ENCODE measurements around the gene STX2. TPM values are rescaled to one million over a fixed set of nuclear protein-coding genes. Genes with fewer than 3 reads are reported as not detected.

Gene STX2
- total and polyA plus RNA-seq, 3 donors from 2014 or later, result 27.3 to 39.5 (median 33.5) TPM

DNA sequence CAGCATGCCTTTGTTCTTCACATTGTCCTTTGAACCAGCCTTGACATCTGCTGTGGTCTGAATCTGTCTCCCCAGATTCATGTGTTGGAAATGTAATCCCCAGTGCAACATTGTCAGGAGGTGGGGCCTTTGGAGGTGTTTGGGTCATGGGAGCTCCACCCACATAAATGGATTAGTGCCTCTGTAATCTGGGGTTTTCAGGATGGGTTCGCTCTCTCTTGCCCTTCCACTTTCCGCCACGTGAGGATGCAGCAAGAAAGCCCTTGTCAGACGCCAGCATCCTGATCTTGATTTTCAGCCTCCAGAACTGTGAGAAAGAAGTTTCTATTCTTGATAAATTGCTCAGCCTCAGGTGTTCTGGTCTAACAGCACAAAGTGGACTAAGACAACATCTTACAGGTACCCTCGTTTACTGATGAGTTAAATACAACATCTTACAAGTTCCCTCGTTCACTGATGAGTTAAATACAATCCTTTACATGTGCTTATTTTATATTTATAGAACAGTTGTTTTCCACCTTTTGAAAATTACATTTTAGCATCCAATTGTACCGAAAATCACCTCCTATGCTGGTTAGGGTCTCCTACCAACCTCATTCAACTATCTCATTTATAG is 68.5 kb downstream of the STX2 start:
- 89 to 91% methylated on average over 7 of the region's 7 CpGs for WGBS, 2 donors

DNA sequence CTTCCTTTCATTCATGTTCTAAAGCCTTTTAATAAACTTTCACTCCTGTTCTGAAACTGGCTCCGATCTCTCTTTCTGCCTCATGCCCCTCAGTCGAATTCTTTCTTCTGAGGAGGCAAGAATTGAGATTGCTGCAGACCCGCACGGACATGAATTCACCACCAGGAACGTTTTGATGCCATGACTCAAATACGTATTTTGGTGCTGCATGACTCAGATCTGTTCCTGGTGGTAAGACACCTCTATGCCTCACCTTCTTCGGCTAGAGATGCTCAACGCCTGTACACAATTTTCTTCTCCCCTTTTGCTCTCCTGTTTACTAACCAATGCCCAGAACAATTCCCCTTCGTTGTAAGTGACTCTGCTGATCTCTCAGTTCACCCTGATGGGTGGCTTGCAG is 70.9 kb downstream of the STX2 start:
- Histone ChIP-seq H3K9me3 (no peaks in the 10 kb centered on the region), H3K27me3 (no peaks in the 10 kb centered on the region), H3K27ac (no peak overlapping the region), H3K4me1 (no peaks in the 10 kb centered on the region), H3K36me3 (ENCODE audit: low read depth, missing control alignments) (no peaks in the 10 kb centered on the region), H3K4me3 (no peak overlapping the region)
- DNase-seq, result no peak
- TF ChIP-seq POLR2A (IDR thresholded peaks at IDR 0.05), result no peak
- TF ChIP-seq, protein P1, sequence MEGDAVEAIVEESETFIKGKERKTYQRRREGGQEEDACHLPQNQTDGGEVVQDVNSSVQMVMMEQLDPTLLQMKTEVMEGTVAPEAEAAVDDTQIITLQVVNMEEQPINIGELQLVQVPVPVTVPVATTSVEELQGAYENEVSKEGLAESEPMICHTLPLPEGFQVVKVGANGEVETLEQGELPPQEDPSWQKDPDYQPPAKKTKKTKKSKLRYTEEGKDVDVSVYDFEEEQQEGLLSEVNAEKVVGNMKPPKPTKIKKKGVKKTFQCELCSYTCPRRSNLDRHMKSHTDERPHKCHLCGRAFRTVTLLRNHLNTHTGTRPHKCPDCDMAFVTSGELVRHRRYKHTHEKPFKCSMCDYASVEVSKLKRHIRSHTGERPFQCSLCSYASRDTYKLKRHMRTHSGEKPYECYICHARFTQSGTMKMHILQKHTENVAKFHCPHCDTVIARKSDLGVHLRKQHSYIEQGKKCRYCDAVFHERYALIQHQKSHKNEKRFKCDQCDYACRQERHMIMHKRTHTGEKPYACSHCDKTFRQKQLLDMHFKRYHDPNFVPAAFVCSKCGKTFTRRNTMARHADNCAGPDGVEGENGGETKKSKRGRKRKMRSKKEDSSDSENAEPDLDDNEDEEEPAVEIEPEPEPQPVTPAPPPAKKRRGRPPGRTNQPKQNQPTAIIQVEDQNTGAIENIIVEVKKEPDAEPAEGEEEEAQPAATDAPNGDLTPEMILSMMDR (IDR thresholded peaks at IDR 0.05), result no peak
- 78 to 87% methylated on average over 9 of the region's 9 CpGs for WGBS, 2 donors
- intact Hi-C loops (cut with DNase I; ENCODE audit: low total_unique reads), result no loop called here

More for the DNA sequence above, 68.5 kb downstream of the STX2 start:
- intact Hi-C loops (cut with DNase I; ENCODE audit: low total_unique reads), result no loop called here
- TF ChIP-seq, protein P1 (IDR thresholded peaks at IDR 0.05), result no peak
- no peak for TF ChIP-seq POLR2A (IDR thresholded peaks at IDR 0.05)
- Histone ChIP-seq H3K9me3 (no peaks in the 10 kb centered on the region), H3K4me1 (no peaks in the 10 kb centered on the region), H3K4me3 (no peak overlapping the region), H3K27ac (no peak overlapping the region), H3K27me3 (no peaks in the 10 kb centered on the region), H3K36me3 (ENCODE audit: low read depth, missing control alignments) (no peaks in the 10 kb centered on the region)
- DNase-seq, result no peak

DNA sequence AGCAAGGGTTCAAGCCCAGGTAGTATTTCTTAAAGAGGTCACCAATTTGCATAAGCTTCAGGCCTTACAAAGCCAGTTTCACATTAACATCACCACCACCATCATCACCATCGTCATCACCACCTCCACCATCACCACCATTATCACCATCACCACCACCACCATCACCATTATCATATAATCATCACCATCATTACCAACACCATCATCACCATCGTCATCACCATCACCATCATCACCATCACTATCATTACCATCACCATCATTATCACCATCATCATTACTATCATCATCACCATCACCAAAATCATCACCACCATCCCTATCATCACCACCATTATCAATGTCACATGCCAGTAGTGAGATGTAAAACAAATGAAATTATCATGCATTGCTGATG is 72.6 kb downstream of the STX2 start:
- WGBS, 2 donors, result 88 to 93% methylated on average over 2 of the region's 2 CpGs
- no peaks in the 10 kb centered on the region for H3K27me3 ChIP-seq
- intact Hi-C loops (cut with DNase I; ENCODE audit: low total_unique reads), result no loop called here
- no peak overlapping the region for H3K27ac ChIP-seq
- no peaks in the 10 kb centered on the region for H3K4me1 ChIP-seq
- no peaks in the 10 kb centered on the region for H3K9me3 ChIP-seq
- no peak overlapping the region for H3K4me3 ChIP-seq
- no peaks in the 10 kb centered on the region for H3K36me3 ChIP-seq (ENCODE audit: low read depth, missing control alignments)
- no peak for DNase-seq
- no peak for TF ChIP-seq POLR2A (IDR thresholded peaks at IDR 0.05)
- TF ChIP-seq, protein P1 (IDR thresholded peaks at IDR 0.05), result no peak

DNA sequence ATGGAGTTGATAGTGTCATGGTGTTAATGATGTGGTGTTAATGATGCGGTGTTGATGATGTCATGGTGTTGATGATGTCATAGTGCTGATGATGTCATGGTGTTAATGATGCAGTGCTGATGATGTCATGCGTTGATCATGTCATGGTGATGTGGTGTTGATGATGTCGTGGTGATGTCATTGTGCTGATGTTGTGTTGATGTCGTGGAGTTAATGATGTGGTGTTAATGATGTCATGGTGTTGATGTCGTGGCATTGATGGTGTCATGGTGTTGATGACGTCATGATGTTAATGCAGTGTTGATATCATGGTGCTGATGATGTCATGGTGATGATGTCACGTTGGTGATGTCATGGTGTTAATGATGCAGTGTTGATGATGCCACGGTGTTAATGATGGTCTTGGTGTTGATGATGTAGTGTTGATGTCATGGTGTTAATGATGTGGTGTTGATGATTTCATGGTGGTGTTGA is 73.8 kb downstream of the STX2 start:
- Histone ChIP-seq H3K36me3 (ENCODE audit: low read depth, missing control alignments) (no peaks in the 10 kb centered on the region), H3K27me3 (no peaks in the 10 kb centered on the region), H3K27ac (no peak overlapping the region), H3K9me3 (no peaks in the 10 kb centered on the region), H3K4me1 (no peaks in the 10 kb centered on the region), H3K4me3 (no peak overlapping the region)
- TF ChIP-seq, protein P1 (IDR thresholded peaks at IDR 0.05), result no peak
- no peak for TF ChIP-seq POLR2A (IDR thresholded peaks at IDR 0.05)
- intact Hi-C loops (cut with DNase I; ENCODE audit: low total_unique reads), result no loop called here
- WGBS, 2 donors, result 92 to 94% methylated on average over 8 of the region's 8 CpGs
- DNase-seq, result no peak

Data from testis (tissue), 3 donors.